SH-SY5Y (cell line): Measurements from ENCODE around the gene HCAR3.
"Not testable (repeated sequence)": the region's sequence is repeated elsewhere in the genome, so short reads cannot be mapped to it uniquely, and the experiment has no call there.

Source experiments
- GATA2 ChIP-seq: IDR thresholded peaks from 2 replicates; pipeline ENCODE4 v1.6.1; 2011; ENCODE audit warnings: mild to moderate bottlenecking, low read depth, low read length
- GATA3 ChIP-seq: IDR thresholded peaks from 2 replicates; pipeline ENCODE4 v1.6.1; 2011; ENCODE audit warnings: low read depth, mild to moderate bottlenecking, low read length, moderate library complexity

Gene HCAR3

GRCh38 chr12:122716658-122717057 is at the start of gene HCAR3:
HCAR3 (minus strand) TSS chr12:122716811; CDS start chr12:122716737, 74 bp downstream.
- TF ChIP-seq GATA3, GATA2: not testable (repeated sequence)

GRCh38 chr12:122757568-122757967 is 41.0 kb upstream of the HCAR3 start:
- no peak for TF ChIP-seq GATA2
- no peak for TF ChIP-seq GATA3

GRCh38 chr12:122754790-122755189 is 38.2 kb upstream of the HCAR3 start:
- TF ChIP-seq GATA3: no peak

GRCh38 chr12:122753319-122753650 is 36.7 kb upstream of the HCAR3 start:
- TF ChIP-seq GATA3 (no peak), GATA2 (no peak)

GRCh38 chr12:122752464-122753318 is 36.1 kb upstream of the HCAR3 start, which contains the start of gene DENR:
DENR (plus strand) TSS chr12:122752824; CDS start chr12:122753702, 878 bp downstream.
- TF ChIP-seq GATA3 (no peak), GATA2 (peak; percentile 7)

- TF ChIP-seq GATA2: no peak
- TF ChIP-seq GATA3: no peak
Measured at GRCh38 chr12:122749569-122750332, 33.1 kb upstream of the HCAR3 start.

- TF ChIP-seq GATA3 (no peak), GATA2 (no peak)
Measured at GRCh38 chr12:122747224-122748135, 30.9 kb upstream of the HCAR3 start.

- TF ChIP-seq GATA3 (no peak), GATA2 (no peak)
Measured at GRCh38 chr12:122743895-122744525, 27.4 kb upstream of the HCAR3 start.

GRCh38 chr12:122740351-122740750 is 23.7 kb upstream of the HCAR3 start:
- no peak for TF ChIP-seq GATA2
- TF ChIP-seq GATA3: no peak

- TF ChIP-seq GATA3 (no peak), GATA2 (no peak)
Measured at GRCh38 chr12:122738571-122738970, 22.0 kb upstream of the HCAR3 start.

- no peak for TF ChIP-seq GATA2
- no peak for TF ChIP-seq GATA3
Measured at GRCh38 chr12:122732611-122733010, 16.0 kb upstream of the HCAR3 start.

GRCh38 chr12:122732170-122732569 is 15.6 kb upstream of the HCAR3 start:
- TF ChIP-seq GATA3: no peak

- TF ChIP-seq GATA2: no peak
- TF ChIP-seq GATA3: no peak
Measured at GRCh38 chr12:122730215-122731014, 13.8 kb upstream of the HCAR3 start, which contains the start of gene HCAR1. HCAR1 (minus strand) TSS chr12:122730844; CDS start chr12:122730339, 505 bp downstream.
